Right hindlimb (tissue), 1 donor: ENCODE data around the gene ARFRP1.
A peak's percentile ranks its signal among the peaks of the same experiment; 100 is the strongest.
"Not testable (repeated sequence)": the region's sequence is repeated elsewhere in the genome, so short reads cannot be mapped to it uniquely, and the experiment has no call there.

Experiments
- DNase-seq: peaks from one replicate; pipeline ENCODE4 v3.0.0-alpha.2; 2018

The ARFRP1 gene

DNA sequence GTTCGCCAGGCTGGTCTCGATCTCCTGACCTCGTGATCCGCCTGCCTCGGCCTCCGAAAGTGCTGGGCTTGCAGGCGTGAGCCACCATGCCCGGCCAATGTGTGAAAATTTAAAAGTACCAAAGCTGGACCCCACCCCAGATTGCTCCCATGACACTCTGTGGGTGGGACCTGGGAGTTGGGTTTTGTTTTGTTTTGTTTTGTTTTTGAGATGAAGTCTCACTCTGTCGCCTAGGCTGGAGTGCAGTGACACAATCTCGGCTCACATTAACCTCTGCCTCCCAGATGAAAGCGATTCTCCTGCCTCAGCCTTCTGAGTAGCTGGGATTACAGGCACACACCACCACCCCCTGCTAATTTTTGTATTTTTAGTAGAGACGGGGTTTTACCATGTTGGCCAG lies 36.1 kb downstream of the ARFRP1 start:
- DNase-seq = not testable (repeated sequence)

GRCh38 chr20:63668351-63668750 lies 39.4 kb downstream of the ARFRP1 start:
- no peak for DNase-seq

- DNase-seq = no peak
These were observed 39.9 kb downstream of the ARFRP1 start for GRCh38 chr20:63667858-63668257.

DNA sequence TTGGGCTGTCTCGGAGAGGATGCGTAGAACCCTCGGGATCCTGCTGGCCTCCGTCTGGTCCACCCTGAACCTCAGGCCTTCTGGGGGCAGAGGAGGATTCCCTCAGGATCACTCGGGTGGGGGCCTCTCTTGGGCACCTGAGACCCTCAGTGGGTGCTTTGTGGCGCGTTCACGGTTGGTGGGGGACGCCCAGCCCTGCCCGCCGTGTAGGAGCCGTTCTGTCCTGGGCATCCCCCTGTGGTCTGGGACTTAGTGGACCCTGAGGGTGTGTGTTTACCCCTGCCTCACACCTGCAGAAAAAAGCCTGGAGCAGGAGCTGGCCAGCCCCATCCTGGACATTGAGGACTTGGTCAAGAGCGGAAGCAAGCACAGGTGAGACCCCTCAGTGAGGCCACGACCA lies 42.1 kb downstream of the ARFRP1 start:
- no peak for DNase-seq

GRCh38 chr20:63664861-63665594 lies 42.7 kb downstream of the ARFRP1 start:
- DNase-seq = no peak

- no peak for DNase-seq
These were observed 43.5 kb downstream of the ARFRP1 start for GRCh38 chr20:63664143-63664851.

- DNase-seq = no peak
These were observed 44.3 kb downstream of the ARFRP1 start for GRCh38 chr20:63663332-63664066.

DNA sequence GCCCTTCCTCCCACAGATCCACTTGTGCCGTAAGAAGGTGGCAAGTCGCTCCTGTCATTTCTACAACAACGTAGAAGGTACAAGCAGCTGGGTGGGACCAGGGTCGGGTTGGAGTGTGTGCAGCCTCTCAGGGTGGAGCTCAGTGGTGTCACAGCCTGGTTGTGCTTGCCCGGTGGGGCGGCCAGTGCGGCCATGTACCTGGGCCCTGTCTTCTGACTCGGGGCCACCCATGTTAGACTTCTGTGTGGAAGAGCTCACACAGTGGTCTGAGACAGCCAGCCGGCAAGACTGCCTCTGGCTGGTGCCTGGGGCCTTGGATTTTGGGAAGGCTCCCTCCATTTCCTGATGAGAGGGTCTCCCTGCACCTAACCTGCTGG lies 45.0 kb downstream of the ARFRP1 start:
- DNase-seq = no peak

GRCh38 chr20:63661959-63662812 lies 45.6 kb downstream of the ARFRP1 start:
- no peak for DNase-seq

GRCh38 chr20:63661108-63661507 lies 46.7 kb downstream of the ARFRP1 start:
- no peak for DNase-seq

GRCh38 chr20:63660622-63661021 lies 47.2 kb downstream of the ARFRP1 start:
- no peak for DNase-seq

- not testable (repeated sequence) for DNase-seq
These were observed 47.6 kb downstream of the ARFRP1 start for GRCh38 chr20:63660174-63660573.

DNA sequence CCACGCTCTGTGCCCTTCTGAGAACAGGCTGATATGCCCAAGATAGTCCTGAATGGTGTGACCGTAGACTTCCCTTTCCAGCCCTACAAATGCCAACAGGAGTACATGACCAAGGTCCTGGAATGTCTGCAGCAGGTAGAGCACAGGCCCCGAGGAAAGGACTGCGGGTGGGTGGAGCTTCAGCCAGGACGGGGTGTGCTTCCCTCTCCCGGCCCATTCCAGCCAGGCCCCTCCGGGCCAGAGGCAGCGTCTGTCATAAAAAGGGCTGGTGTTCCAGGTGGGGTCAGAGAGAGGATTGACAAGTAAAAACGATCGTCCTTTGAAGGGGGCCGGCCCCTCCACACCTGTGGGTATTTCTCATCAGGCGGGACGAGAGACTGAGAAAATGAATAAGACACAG lies 48.4 kb downstream of the ARFRP1 start:
- no peak for DNase-seq

DNA sequence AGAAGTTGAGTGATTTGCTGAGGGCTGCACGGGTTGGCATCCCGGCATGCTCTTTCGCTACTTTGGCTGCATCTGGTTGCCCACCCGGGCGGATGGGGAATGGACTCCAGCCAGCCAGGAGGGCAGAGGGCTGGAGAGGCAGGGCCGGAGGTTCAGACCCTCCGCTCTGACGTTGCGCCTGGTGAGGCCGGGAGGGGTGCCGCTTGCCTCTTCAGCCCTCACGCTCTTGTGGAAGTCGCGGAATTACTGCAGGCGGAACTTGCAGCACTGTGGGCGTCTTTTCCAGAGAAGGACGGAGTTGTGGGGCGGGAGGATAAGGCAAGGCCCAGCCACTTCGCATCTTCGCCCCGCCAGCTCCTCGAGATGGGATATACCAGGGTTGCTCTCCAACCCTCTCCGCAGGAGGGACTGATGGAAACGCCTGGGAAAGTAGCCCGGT lies 49.0 kb downstream of the ARFRP1 start:
- DNase-seq = no peak

- peak; percentile 95 for DNase-seq
These were observed 49.6 kb downstream of the ARFRP1 start, which contains the start of gene RTEL1 for GRCh38 chr20:63657937-63658748. Gene RTEL1, plus strand, starts transcription at chr20:63658312. Its CDS starts 1,091 bp downstream, at chr20:63659403.

DNA sequence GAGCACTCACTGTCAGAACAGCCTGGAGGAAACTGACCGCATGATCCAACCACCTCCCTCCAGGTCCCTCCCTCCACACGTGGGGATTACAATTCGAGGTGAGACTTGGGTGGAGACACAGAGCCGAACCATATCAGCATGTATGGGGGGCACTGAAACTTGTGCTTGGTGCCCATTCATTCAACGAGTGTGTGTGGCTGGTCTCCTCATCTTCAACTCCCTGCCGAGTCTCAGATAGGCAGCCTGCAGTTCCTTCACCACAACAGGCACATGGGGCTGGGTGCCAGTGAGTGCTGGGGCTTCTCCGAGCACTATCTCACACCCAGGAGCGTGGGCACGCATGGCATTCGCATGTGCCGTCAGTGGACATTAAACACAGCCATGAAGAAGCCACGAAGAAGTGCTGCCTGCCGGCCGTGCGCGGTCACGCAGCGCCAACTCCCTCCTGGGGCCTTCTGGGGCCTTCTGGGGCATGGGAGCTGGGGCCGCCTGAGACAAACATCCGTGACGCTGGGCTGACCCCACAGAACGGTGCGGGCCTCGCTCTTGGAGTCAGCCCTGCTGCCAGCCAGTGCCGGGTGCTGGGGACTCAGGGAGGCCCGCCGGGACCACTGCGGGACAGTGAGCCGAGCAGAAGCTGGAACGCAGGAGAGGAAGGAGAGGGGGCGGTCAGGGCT lies 50.4 kb downstream of the ARFRP1 start:
- DNase-seq = no peak

DNA sequence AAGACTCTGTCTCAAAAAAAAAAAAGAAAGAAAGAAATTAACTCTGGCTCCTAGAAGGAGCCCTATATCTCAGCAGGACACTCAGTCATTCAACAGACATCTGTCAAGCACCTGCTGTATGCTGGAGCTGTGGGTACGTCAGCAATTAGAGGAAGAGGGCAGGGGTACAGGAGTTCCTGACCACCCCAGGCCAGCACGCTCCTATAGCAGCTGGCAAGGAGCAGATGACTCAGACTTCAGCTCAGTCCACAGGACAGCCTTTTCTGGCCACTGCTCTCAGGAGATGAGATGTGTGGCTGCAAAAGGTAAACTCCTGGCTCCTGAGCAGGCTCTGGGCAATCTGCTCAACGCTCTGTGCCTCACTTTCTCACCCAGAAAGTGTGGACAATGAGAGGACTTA lies 51.3 kb downstream of the ARFRP1 start:
- DNase-seq = no peak

DNA sequence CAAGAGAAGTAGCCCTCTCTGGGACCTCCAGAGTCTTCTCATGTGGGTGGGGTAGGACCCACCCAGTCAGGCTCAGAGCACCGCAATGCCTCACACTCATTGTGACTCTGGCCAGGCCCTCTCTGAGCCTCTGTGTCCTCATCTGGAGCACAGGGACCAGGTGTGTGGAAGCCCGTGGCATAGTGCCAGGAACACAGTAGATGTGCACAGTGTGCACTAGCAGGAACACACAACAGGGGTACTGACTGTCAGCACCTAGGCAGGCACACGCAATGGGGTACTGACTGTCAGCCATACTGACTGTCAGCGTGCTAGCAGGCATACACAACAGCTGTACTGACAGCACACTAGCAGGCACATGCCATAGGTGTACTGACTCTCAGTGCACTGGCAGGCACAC lies 52.5 kb downstream of the ARFRP1 start:
- DNase-seq = no peak

DNA sequence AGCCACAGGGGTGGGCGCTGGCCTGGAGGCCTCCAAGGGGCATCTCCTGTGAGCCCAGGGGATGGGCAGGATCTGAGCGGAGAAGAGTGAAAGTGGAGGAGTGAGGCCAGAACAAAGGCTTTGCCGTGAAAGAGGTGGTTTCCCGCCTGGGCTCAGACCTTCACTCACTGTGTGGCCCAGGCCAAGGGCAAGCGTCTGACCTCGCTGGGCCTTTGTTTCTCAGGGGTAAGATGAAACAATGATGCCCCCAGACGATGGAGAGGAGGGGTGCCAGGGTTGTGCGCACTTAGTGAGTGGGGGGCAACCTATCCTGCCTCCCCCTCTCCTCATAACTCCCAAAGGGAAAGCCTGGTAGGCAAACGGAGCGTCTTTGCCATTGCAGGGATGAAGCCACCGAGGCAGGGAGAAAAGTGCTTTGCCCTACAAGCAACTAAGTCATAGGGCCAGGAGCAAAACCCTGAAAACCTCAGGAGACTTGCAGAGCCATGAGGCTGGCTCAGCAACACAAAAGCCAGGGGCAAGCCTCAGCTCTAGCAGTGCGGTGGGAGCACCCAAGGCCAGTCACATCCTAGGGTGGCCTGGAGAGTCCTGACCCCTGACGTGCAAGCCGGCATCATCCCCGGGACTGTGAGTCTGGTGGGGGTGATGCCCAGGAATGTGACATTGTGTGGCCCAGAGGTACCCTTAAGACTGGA lies 53.7 kb downstream of the ARFRP1 start:
- no peak for DNase-seq
